Retinal pigment epithelial cell (primary cell): ENCODE data around the gene TMEFF2.

Source experiments
- DNase-seq: peaks from one replicate; pipeline ENCODE4 v3.0.0-alpha.2; 2010; ENCODE audit warnings: low read depth
- H3K4me3 ChIP-seq: 2 replicates; pipeline ENCODE4 v1.5.1; 2011; ENCODE audit warnings: mild to moderate bottlenecking, low read length, control low read depth, moderate library complexity
- TF ChIP-seq, protein P1 (sequence below): conservative IDR thresholded peaks from 2 replicates; pipeline ENCODE4 v1.5.1; 2011; ENCODE audit warnings: low read depth, low read length, control low read depth, inconsistent platforms

The TMEFF2 gene

DNA sequence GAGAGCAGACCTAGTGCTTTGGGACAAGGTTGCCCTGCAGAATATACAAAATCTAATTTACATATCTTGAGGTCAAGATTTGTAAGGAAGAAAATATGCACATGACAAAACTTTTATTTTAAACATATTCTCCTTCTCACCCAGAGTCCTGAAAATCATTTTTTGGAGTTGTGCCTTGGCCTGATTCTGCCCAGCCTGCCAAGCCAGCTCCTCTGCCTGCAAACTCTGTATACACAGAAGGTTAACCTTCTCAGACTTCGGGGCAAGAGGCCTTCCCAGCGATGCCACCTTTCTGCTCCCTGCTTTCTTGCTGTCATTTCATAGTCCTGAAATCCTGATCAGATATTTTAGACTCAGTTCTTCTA, 252.0 kb downstream of the TMEFF2 start:
- no peak for DNase-seq
- TF ChIP-seq, protein P1, sequence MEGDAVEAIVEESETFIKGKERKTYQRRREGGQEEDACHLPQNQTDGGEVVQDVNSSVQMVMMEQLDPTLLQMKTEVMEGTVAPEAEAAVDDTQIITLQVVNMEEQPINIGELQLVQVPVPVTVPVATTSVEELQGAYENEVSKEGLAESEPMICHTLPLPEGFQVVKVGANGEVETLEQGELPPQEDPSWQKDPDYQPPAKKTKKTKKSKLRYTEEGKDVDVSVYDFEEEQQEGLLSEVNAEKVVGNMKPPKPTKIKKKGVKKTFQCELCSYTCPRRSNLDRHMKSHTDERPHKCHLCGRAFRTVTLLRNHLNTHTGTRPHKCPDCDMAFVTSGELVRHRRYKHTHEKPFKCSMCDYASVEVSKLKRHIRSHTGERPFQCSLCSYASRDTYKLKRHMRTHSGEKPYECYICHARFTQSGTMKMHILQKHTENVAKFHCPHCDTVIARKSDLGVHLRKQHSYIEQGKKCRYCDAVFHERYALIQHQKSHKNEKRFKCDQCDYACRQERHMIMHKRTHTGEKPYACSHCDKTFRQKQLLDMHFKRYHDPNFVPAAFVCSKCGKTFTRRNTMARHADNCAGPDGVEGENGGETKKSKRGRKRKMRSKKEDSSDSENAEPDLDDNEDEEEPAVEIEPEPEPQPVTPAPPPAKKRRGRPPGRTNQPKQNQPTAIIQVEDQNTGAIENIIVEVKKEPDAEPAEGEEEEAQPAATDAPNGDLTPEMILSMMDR, result no peak
- no peak overlapping the region for H3K4me3 ChIP-seq

DNA sequence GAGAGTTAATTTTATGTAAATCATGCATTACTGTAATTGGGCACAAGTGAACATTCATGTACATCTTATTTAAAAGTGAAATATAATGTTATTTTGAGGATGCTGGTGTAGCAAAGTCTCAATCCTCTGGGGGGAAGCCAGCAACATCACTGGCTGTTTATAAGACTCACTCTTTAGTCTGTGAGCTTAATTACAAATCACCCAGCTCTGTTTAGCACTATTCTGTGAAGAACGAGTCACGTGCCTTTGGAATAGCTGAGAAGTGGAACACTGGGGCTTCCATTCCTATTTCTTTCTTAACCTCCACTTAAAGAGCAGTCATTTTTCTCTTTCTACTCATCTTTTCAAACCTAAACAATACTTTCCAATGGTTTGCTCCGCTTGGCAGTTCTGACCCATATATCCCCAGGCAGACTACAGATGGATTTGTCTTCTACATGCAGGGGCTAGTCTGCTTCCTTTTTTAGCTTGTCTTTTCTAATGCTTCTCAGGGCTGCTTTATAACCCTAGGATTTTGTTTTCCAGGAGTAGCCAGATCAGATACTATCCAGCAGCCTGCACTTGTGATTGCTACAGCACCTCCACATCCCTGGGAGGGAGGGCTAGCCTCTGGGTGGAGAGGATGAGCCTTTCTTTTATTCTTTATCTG, 252.5 kb downstream of the TMEFF2 start:
- no peak for DNase-seq
- TF ChIP-seq, protein P1, result no peak
- no peak overlapping the region for H3K4me3 ChIP-seq

DNA sequence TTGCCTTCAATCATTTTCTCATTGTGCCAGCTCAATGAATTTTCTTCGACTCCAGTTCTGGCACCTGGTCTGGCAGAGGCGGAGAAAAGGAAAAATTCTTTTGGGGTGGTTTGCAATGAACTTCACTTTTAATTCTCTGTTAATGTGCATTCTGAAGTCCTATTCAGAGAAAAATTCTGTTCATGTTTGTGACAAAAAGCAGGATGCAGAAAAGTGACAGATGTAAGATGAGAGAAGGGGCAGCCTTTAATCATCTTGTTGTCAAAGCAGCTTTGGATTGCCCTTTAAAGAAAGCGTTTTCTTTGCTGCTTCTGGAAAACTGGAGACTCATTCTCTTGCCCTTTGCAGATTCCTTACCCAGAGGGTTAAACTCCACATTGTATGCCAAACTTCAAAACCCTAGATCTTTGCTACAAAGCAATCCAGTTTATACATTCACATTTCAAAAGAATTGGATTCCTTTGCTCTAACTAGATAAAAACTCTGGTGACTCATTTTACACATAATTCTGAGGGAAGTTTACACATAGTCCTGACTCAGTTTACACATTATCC, 253.3 kb downstream of the TMEFF2 start:
- H3K4me3 ChIP-seq, result no peak overlapping the region
- TF ChIP-seq, protein P1, result no peak
- no peak for DNase-seq

DNA sequence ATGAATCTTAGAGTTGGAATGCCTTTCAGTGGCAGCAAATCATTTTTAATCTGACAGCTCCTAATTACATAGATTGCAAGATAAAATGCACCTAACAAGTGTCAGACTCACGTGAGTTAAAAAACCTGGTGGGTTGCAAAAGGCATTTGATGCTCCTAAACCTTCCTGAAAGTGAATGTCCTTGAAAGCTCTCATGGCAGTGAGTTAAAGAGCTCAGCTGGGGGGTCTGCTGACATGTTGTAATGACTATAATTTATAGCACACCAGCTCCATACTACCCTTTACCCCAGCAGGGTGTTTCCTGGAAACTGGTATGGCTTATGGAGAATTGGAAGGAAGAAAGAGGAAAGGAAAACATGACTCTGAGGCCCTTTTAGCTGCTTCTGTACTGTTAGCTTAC, 256.0 kb downstream of the TMEFF2 start:
- no peak overlapping the region for H3K4me3 ChIP-seq
- no peak for DNase-seq
- TF ChIP-seq, protein P1, result no peak

DNA sequence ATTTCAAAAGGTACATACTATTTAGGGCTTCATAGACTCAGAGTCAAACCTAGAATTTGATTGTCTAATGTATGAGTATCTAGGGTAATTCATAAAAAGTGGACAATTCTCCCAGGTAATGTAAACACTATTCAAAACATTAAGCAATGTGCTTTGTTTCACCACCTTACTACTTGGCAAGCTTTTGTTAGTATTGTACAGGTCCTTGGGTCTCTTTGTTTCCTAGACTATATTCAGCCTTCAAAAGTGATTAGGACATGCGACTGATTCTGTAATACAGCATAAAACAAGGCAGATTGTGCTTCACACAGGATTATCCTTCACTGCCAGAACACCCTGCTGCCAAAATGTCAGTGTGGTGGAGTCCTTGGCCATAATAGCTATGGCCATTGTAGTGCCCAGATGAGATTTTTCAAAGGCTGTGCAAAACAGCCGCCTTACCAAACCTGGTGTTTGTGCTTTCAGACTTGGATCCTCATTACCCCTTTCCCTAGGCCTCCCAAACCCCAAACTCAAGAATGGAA, 257.8 kb downstream of the TMEFF2 start:
- no peak for DNase-seq
- no peak overlapping the region for H3K4me3 ChIP-seq
- TF ChIP-seq, protein P1, result no peak

DNA sequence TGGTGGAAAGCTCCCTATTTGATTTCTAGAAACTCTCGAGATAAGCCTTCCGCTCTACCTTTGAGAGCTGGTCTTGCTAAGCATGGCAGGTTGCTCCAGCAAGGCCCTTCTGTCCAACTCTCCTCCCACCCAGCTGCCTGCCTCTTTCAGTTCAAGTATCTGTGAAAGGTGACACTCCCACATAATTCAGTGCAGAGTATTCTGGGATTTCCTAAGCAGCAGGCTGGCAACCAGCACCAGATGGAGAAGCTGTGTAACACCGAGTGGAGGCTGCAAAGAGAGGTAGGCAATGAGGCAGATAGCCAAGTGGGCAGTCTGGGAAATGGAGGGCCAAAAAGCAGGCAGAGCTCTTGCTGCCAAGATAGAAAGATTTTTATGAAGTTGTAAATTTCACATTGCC, 259.5 kb downstream of the TMEFF2 start:
- DNase-seq, result no peak
- TF ChIP-seq, protein P1, result no peak

More for the DNA sequence above, 259.5 kb downstream of the TMEFF2 start:
- H3K4me3 ChIP-seq, result no peak overlapping the region
